GM18517 (cell line): ENCODE measurements around the gene EIPR1.
"Not testable (repeated sequence)": the region's sequence is repeated elsewhere in the genome, so short reads cannot be mapped to it uniquely, and the experiment has no call there.

ENCODE experiments used
- ATAC-seq: cut with Tn5 transposase; IDR thresholded peaks from one replicate; pipeline ENCODE4 v1.9.1; 2021; ENCODE audit warnings: mild to moderate bottlenecking, moderate library complexity; ENCODE audit not compliant: unreplicated experiment

EIPR1 gene

GRCh38 chr2:3182848-3183247 lies 194.8 kb downstream of the EIPR1 start:
- ATAC-seq: no peak

DNA sequence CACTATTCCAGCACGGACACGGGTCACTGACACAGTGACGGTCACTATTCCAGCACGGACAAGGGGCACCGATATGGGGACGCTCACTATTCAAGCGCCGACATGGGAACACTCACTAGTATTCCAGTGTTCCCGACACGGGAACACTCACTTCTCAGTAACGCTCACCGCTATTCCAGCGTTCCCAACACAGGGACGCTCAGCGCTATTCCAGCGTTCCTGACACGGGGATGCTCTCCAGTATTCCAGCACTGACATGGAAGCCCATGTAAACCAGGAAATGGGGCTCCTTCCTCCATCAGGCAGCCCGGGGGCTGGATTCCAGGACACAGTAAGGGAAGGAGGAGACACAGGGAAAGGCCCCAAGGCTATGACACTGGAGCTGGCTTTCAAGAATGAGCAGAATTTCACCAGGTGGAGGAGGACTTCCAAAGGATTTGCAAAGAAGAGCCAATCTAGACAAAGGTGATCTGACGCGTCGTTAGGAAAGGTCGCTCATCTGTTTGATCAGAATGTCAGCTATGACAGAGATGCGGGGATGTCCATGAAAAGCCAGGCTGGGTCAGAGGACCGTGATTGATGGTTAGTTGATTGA lies 196.1 kb downstream of the EIPR1 start:
- ATAC-seq: no peak

DNA sequence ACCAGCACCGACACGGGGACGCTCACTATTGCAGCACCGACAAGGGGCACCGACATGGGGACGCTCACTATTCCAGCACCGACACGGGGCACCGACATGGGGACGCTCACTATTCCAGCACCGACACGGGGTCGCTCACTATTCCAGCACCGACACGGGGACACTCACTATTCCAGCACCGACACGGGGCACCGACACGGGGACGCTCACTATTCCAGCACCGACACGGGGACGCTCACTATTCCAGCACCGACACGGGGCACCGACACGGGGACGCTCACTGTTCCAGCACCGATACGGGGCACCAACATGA lies 196.8 kb downstream of the EIPR1 start:
- not testable (repeated sequence) for ATAC-seq

- no peak for ATAC-seq
Measured at GRCh38 chr2:3180082-3180908, 197.3 kb downstream of the EIPR1 start.

GRCh38 chr2:3179626-3180025 lies 198.0 kb downstream of the EIPR1 start:
- ATAC-seq: no peak

GRCh38 chr2:3179208-3179607 lies 198.4 kb downstream of the EIPR1 start:
- no peak for ATAC-seq

DNA sequence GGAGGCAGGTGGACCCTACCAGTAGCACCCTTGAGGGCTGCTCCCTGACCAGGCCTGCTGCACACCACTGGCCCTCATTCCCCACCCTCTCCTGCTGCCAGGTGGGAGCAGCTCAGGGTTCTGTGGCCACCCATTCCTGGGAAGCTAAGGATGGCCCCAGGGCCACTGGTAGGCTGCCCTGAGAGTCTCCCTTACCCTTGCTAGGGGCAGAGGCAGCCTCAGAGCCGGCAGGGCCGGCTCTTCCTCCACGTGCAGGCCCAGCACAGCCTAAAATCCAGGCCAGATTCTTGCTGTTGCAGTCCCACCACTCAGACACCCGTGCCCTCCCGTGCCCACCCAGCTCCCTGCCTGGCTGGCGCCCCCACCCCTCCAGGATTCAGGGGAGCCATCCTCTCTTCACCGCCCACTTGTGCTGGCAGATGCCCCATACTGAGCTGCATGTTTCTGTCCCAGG lies 199.0 kb downstream of the EIPR1 start:
- ATAC-seq: no peak

GRCh38 chr2:3177891-3178577 lies 199.6 kb downstream of the EIPR1 start:
- ATAC-seq: no peak

DNA sequence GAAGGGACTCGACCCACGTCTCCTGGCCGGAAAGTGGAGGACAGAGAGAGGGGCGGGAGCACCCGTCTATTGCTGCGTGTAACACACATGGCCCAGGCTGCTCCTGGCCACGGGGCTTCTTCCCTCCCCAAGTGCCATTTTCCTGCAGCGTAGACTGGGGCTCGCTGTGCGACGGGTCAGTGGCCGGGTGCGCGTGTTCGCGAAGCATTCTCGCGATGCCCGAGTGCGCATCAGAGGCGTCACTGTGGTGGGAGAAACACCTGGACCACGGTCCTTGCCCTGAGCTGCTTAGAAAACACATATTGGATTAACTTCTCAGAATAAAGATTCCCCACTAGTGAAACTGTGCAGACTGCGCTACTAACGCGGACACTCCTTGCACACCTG lies 200.8 kb downstream of the EIPR1 start:
- ATAC-seq: no peak

- no peak for ATAC-seq
Measured at GRCh38 chr2:3176071-3176868, 201.3 kb downstream of the EIPR1 start.

GRCh38 chr2:3175568-3175955 lies 202.1 kb downstream of the EIPR1 start:
- no peak for ATAC-seq

DNA sequence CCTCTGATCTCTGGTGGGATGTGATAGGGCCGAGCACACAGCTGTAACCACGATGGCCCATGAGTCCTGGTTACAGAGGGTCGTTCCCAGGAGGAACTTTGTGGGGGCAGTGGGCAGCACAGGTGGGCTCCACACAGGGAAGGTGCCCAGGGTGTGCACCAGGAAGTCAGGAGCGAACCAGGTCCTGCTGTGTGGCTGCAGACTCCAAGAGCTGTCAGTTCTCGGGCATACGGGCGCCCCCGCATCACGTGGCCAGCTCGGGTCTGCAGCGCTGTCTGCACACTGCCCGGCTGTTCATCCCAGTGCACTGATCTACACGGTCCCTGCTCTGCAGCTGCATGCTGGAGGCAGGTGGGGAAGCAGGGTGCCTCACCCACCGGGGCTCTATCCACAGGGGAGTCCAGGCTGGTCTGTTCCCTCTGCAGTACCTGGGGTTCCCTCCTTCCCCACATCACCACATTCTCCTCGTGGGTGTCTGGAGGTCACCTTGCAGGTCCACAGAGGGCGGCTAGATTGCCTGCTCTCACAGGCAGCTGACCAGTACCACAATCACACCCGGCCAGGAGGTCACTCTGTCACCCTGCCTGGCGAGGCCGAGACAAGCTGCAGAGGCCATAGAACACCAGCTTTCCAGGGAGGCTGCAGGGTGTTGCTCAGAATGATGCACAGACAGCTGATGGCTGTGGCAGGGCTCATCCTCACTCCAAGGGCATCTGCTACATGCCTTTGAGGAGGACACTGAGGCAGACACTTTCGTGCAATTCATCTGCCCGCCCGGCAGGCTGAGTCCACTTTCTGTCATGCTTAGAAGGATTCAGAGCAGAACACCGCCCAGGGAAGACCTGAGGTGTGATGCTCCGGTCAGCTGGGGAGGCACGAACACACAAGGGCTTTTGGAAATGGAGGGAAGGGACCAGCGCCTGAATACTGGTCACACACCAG lies 202.7 kb downstream of the EIPR1 start:
- ATAC-seq: no peak

DNA sequence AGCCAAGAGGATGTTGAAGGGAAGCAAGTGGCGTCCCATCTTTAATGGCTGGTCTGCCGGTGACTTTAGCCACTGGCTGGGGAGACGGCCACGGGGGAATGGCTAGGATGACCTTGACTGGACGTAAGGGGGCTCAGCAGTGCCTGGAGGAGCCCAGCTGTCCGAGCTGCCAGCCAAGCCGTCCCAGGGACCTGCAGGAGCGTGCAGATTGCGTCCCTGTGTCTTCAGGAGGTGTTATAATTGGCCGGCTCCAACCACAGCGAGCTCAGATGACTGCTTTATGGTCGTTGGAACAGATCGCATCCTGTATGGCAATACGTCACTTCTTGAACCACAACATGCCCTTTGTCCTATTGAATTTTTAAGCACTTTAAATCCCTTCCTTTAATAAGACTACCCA lies 204.6 kb downstream of the EIPR1 start:
- ATAC-seq: no peak

GRCh38 chr2:3172265-3172935 lies 205.2 kb downstream of the EIPR1 start:
- ATAC-seq: no peak

DNA sequence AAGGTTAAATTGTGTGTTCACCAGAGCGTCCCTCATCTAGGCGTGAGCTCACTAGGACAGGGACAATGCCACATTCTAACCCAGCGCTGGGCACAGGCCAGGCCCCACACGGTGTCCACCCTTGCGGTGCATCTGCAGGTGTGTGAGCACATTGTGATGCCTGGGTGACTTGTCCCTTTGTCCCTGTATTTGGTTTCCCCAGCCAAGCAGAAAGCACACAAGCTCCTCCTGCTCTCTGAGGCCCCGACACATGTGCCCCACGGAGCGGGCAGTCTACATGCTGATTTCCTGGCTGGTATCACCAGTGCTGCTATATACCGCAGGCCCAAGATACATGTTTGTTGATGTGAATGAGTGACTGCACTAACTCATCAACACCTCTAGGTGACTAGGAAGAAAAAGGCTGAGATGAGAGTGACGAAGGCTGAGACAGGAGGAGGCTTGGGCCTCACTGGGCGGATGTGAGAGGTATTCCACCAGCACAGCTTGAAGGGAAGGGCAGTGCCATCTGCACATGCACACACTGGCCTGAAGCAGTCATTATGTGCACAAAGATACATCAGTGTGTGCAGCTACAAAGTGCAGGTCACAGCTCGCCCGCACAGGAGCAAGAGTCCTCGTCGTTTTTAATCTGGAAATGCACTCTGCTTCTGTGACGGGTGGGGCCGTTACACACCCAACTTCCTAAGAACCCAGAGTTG lies 205.9 kb downstream of the EIPR1 start:
- ATAC-seq: no peak

DNA sequence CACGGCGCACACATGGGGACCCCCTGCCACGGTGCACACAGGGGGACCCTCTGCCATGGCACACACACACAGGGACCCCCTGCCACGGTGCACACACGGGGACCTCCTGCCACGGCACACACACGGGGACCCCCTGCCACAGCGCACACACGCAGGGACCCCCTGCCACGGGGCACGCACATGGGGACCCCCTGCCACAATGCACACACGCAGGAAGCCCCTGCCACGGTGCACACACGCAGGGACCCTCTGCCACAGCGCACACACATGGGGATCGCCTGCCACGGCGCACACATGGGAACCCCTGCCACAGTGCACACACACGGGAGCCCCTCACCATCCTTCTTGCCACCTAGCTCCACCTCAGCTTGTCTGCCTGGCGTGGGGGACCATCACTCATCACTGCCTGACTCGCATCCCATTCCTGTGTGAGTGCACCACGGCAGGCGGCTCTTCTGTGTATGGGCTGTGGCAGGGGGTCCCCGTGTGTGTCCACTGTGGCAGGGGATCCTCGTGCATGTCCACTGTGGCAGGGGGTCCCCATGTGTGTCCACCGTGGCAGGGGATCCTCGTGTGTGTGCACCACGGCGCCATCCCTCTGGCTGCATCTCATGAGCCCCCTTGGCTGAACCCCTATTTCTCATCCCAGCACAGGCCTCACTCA lies 206.7 kb downstream of the EIPR1 start:
- no peak for ATAC-seq

- ATAC-seq: no peak
Measured at GRCh38 chr2:3169106-3169870, 208.3 kb downstream of the EIPR1 start.
